ENCODE measurements around the gene ENTPD5. TPM values are rescaled to one million over a fixed set of nuclear protein-coding genes. Genes with fewer than 3 reads are reported as not detected.

ENTPD5 gene
- total RNA-seq, 1 experiment from 2014 or later, result 9.3 TPM

DNA sequence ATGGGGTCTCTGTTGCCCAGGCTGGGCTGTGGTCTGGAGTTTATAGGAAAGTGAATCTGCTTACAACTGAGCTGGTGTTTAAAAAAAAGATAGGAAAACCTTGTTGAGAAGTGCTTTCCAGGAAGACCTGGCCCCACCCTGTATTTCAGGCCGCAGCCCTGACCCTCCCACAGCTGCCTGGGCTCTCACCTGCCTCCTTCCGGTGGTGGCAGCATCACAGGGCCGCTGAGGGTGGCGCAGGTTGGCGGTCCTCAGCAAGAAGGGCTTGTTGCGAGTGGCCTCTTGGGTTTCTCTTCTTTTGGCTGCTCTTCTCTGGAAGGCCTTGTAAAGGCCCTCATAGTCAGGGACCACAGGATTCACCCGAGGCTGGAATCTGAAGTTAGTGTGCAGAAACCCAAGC is 76.9 kb downstream of the ENTPD5 start:
- no peaks in the 10 kb centered on the region for H3K9me3 ChIP-seq
- Mint-ChIP-seq H3K27me3 (ENCODE audit: insufficient read depth, unreplicated experiment) (peaks cover 13% of the 10 kb centered on the region), H3K36me3 (ENCODE audit: insufficient read depth, unreplicated experiment) (no peaks in the 10 kb centered on the region), H3K9me3 (ENCODE audit: unreplicated experiment) (no peaks in the 10 kb centered on the region), H3K4me3 (ENCODE audit: unreplicated experiment) (no peak overlapping the region), H3K27ac (ENCODE audit: unreplicated experiment) (no peak overlapping the region), H3K4me1 (ENCODE audit: low read depth, unreplicated experiment) (peaks cover 17% of the 10 kb centered on the region)
- peaks cover 23% of the 10 kb centered on the region for H3K4me1 ChIP-seq
- DNase-seq, result no peak
- no TSS peak for BruUV-seq (replicated peaks)
- TF ChIP-seq, protein P1, sequence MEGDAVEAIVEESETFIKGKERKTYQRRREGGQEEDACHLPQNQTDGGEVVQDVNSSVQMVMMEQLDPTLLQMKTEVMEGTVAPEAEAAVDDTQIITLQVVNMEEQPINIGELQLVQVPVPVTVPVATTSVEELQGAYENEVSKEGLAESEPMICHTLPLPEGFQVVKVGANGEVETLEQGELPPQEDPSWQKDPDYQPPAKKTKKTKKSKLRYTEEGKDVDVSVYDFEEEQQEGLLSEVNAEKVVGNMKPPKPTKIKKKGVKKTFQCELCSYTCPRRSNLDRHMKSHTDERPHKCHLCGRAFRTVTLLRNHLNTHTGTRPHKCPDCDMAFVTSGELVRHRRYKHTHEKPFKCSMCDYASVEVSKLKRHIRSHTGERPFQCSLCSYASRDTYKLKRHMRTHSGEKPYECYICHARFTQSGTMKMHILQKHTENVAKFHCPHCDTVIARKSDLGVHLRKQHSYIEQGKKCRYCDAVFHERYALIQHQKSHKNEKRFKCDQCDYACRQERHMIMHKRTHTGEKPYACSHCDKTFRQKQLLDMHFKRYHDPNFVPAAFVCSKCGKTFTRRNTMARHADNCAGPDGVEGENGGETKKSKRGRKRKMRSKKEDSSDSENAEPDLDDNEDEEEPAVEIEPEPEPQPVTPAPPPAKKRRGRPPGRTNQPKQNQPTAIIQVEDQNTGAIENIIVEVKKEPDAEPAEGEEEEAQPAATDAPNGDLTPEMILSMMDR (IDR thresholded peaks at IDR 0.05; ENCODE audit: insufficient read depth in 1 of 2, low read depth in 1 of 2, low read length in 1 of 2, severe bottlenecking in 1 of 2, unreplicated experiment in 1 of 2), result no peak
- no peaks in the 10 kb centered on the region for H3K36me3 ChIP-seq (ENCODE audit: control insufficient read depth, insufficient read depth, low read length)
- intact Hi-C loops (cut with micrococcal nuclease; ENCODE audit: unreplicated experiment), result loop anchor here (5.0 kb wide), 1 partner anchor 95 kb away; no protein-coding TSS in a partner anchor
- peaks cover 3% of the 10 kb centered on the region; the same call in 1 of the 2 replicates for H3K27me3 ChIP-seq (replicated peaks; ENCODE audit: control insufficient read depth, insufficient read depth, low read length)
- ChIA-PET CTCF (no interaction called here), POLR2A (no interaction called here)
- no peak overlapping the region for H3K4me3 ChIP-seq (ENCODE audit: low read depth, low read length)

DNA sequence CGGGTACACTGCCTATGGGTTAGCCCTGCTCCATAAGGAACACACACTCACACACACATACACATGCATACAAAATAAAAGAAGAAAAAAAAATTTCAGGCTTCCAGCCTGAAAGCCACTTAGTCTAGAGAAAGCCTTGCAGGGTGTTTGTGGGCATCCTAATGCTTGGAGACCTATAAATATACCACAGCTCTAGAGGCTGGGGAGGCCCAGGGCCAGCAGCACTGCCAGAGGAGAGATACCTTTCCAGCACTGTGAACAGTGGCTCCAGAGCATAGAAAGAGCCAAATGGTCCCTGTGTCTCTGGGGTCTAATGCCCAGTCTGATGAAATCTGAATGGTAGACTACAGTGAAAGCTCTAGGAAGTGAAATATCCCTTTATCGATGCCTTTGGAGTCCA is 82.1 kb downstream of the ENTPD5 start:
- intact Hi-C loops (cut with micrococcal nuclease; ENCODE audit: unreplicated experiment), result no loop called here
- no peak overlapping the region for H3K4me3 Mint-ChIP-seq (ENCODE audit: unreplicated experiment)
- ChIA-PET POLR2A (no interaction called here), CTCF (no interaction called here)
- no peaks in the 10 kb centered on the region for H3K9me3 Mint-ChIP-seq (ENCODE audit: unreplicated experiment)
- H3K4me1 Mint-ChIP-seq (ENCODE audit: low read depth, unreplicated experiment), result no peaks in the 10 kb centered on the region
- peaks cover 15% of the 10 kb centered on the region for H3K36me3 Mint-ChIP-seq (ENCODE audit: insufficient read depth, unreplicated experiment)
- no peak overlapping the region for H3K27ac Mint-ChIP-seq (ENCODE audit: unreplicated experiment)
- Histone ChIP-seq H3K4me3 (ENCODE audit: low read depth, low read length) (no peak overlapping the region), H3K36me3 (ENCODE audit: control insufficient read depth, insufficient read depth, low read length) (no peaks in the 10 kb centered on the region; the same call in 1 of the 2 replicates), H3K4me1 (no peaks in the 10 kb centered on the region), H3K27me3 (replicated peaks; ENCODE audit: control insufficient read depth, insufficient read depth, low read length) (no peaks in the 10 kb centered on the region), H3K9me3 (no peaks in the 10 kb centered on the region)
- H3K27me3 Mint-ChIP-seq (ENCODE audit: insufficient read depth, unreplicated experiment), result no peaks in the 10 kb centered on the region
- TF ChIP-seq, protein P1 (IDR thresholded peaks at IDR 0.05; ENCODE audit: insufficient read depth in 1 of 2, low read depth in 1 of 2, low read length in 1 of 2, severe bottlenecking in 1 of 2, unreplicated experiment in 1 of 2), result no peak
- no peak for DNase-seq
- no TSS peak for BruUV-seq (replicated peaks)

DNA sequence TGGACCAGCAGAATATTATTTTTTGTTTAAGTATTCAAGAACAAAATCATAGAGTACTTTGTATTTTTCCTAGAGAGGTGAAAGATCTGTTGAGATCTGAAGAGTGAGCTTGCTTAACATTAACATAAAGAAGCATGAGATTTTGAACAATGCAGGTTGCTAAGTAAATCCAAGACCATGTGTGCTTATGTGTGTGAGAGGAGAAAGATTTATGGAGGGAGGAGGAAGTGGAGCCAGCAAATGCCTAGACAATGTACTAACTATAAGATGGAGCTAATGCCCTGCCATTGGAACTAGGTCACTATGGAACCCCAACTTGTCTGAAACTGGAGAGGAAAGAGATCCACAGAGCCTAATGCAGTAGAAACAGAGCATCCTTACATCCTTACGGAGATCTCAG is 82.5 kb downstream of the ENTPD5 start:
- TF ChIP-seq, protein P1 (IDR thresholded peaks at IDR 0.05; ENCODE audit: insufficient read depth in 1 of 2, low read depth in 1 of 2, low read length in 1 of 2, severe bottlenecking in 1 of 2, unreplicated experiment in 1 of 2), result no peak
- peaks cover 19% of the 10 kb centered on the region for H3K36me3 Mint-ChIP-seq (ENCODE audit: insufficient read depth, unreplicated experiment)
- H3K27ac Mint-ChIP-seq (ENCODE audit: unreplicated experiment), result no peak overlapping the region
- no peak for DNase-seq
- Histone ChIP-seq H3K27me3 (replicated peaks; ENCODE audit: control insufficient read depth, insufficient read depth, low read length) (no peaks in the 10 kb centered on the region), H3K36me3 (ENCODE audit: control insufficient read depth, insufficient read depth, low read length) (peaks cover 1% of the 10 kb centered on the region; the same call in 1 of the 2 replicates), H3K4me3 (ENCODE audit: low read depth, low read length) (no peak overlapping the region), H3K4me1 (no peaks in the 10 kb centered on the region), H3K9me3 (no peaks in the 10 kb centered on the region)
- intact Hi-C loops (cut with micrococcal nuclease; ENCODE audit: unreplicated experiment), result no loop called here
- H3K4me1 Mint-ChIP-seq (ENCODE audit: low read depth, unreplicated experiment), result no peaks in the 10 kb centered on the region
- ChIA-PET POLR2A (interaction anchor here (1.5 kb wide), 1 partner anchor 13 kb away, joined by 6 read pairs; the partner anchor contains the start of genes COQ6 and FAM161B), CTCF (no interaction called here)
- H3K27me3 Mint-ChIP-seq (ENCODE audit: insufficient read depth, unreplicated experiment), result no peaks in the 10 kb centered on the region
- H3K9me3 Mint-ChIP-seq (ENCODE audit: unreplicated experiment), result no peaks in the 10 kb centered on the region
- no peak overlapping the region for H3K4me3 Mint-ChIP-seq (ENCODE audit: unreplicated experiment)
- BruUV-seq (replicated peaks), result no TSS peak

All from Caco-2 (cell line).